Tibial artery (tissue), 4 donors: ENCODE data around the gene PLA2G12B.
"Not testable (repeated sequence)": the region's sequence is repeated elsewhere in the genome, so short reads cannot be mapped to it uniquely, and the experiment has no call there.

Source experiments
- DNase-seq, 2 donors: peaks; one replicate each; pipeline ENCODE4 v3.0.0-alpha.2; 2019
- H3K27ac ChIP-seq, 2 donors: fragments of 200-600 bp; sonication (generic) in 1 of 2; 1 replicate in 1 of 2; 2 replicates in 1 of 2; pipeline ENCODE4 v1.5.1; 2018 to 2019; ENCODE audit warnings: mild to moderate bottlenecking in 1 of 2
- H3K27me3 ChIP-seq, 2 donors: fragments of 200-600 bp; sonication (generic) in 1 of 2; one replicate each; pipeline versions ENCODE4 v1.5.1 to v1.6.0; 2016 to 2019
- H3K36me3 ChIP-seq, 3 donors: fragments of 200-600 bp; sonication (generic) in 2 of 3; one replicate each; pipeline ENCODE4 v1.5.1; 2016 to 2019; ENCODE audit warnings: mild to moderate bottlenecking in 2 of 3
- H3K4me1 ChIP-seq, 4 donors: fragments of 200-600 bp; sonication (generic) in 2 of 4; 1 replicate in 3 of 4; 2 replicates in 1 of 4; pipeline ENCODE4 v1.5.1; 2016 to 2019
- H3K4me3 ChIP-seq, 2 donors: fragments of 200-600 bp; sonication (generic) in 1 of 2; 1 replicate in 1 of 2; 2 replicates in 1 of 2; pipeline ENCODE4 v1.5.1; 2018 to 2019; ENCODE audit warnings: mild to moderate bottlenecking in 2 of 2
- H3K9me3 ChIP-seq, 3 donors: fragments of 200-600 bp; sonication (generic) in 1 of 3; one replicate each; pipeline ENCODE4 v1.5.1; 2016 to 2019
- intact Hi-C: fragments of 100-400 bp; cut with DNase I; formaldehyde crosslinking; loops from one replicate; pipeline ENCODE4 v1.15.0; 2023; ENCODE audit warnings: low total_unique reads
- TF ChIP-seq, protein P1 (sequence below), 2 experiments: fragments of 200-600 bp in 1 of 2; fragments of 450-650 bp in 1 of 2; IDR thresholded peaks; one replicate each; pipeline ENCODE4 v1.5.1; 2017 to 2019; ENCODE audit warnings: antibody characterized with exemption in 2 of 2, mild to moderate bottlenecking in 1 of 2, moderate library complexity in 1 of 2

PLA2G12B gene

GRCh38 chr10:72906446-72906845 lies 48.2 kb downstream of the PLA2G12B start:
- H3K27me3 ChIP-seq = no peaks in the 10 kb centered on the region
- DNase-seq = no peak
- H3K27ac ChIP-seq = no peak overlapping the region
- no peaks in the 10 kb centered on the region for H3K4me1 ChIP-seq
- H3K4me3 ChIP-seq = no peak overlapping the region
- H3K9me3 ChIP-seq = no peaks in the 10 kb centered on the region
- intact Hi-C loops = no loop called here
- no peaks in the 10 kb centered on the region for H3K36me3 ChIP-seq
- TF ChIP-seq, protein P1, sequence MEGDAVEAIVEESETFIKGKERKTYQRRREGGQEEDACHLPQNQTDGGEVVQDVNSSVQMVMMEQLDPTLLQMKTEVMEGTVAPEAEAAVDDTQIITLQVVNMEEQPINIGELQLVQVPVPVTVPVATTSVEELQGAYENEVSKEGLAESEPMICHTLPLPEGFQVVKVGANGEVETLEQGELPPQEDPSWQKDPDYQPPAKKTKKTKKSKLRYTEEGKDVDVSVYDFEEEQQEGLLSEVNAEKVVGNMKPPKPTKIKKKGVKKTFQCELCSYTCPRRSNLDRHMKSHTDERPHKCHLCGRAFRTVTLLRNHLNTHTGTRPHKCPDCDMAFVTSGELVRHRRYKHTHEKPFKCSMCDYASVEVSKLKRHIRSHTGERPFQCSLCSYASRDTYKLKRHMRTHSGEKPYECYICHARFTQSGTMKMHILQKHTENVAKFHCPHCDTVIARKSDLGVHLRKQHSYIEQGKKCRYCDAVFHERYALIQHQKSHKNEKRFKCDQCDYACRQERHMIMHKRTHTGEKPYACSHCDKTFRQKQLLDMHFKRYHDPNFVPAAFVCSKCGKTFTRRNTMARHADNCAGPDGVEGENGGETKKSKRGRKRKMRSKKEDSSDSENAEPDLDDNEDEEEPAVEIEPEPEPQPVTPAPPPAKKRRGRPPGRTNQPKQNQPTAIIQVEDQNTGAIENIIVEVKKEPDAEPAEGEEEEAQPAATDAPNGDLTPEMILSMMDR (IDR thresholded peaks at IDR 0.05) = no peak

DNA sequence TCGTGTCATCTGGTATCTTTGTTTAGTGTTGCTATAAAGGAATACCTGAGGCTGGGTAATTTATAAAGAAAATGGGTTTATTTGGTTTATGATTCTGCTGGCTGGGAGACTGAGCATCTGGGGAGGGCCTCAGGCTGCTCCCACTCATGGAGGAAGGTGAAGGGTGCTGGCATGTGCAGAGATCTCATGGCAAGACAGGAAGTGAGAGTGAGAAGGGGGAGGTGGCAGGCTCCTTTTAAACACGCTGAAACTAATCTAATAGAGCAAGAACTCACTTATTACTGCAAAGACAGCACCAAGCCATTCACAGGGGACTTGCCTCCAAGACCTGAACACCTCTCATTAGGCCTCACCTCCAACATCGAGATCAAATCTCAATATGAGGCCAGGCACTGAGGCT lies 49.8 kb downstream of the PLA2G12B start:
- intact Hi-C loops = no loop called here
- Histone ChIP-seq H3K36me3 (no peaks in the 10 kb centered on the region), H3K27me3 (no peaks in the 10 kb centered on the region), H3K4me3 (no peak overlapping the region), H3K4me1 (no peaks in the 10 kb centered on the region), H3K9me3 (no peaks in the 10 kb centered on the region), H3K27ac (no peak overlapping the region)
- DNase-seq = no peak
- TF ChIP-seq, protein P1 (IDR thresholded peaks at IDR 0.05) = no peak

DNA sequence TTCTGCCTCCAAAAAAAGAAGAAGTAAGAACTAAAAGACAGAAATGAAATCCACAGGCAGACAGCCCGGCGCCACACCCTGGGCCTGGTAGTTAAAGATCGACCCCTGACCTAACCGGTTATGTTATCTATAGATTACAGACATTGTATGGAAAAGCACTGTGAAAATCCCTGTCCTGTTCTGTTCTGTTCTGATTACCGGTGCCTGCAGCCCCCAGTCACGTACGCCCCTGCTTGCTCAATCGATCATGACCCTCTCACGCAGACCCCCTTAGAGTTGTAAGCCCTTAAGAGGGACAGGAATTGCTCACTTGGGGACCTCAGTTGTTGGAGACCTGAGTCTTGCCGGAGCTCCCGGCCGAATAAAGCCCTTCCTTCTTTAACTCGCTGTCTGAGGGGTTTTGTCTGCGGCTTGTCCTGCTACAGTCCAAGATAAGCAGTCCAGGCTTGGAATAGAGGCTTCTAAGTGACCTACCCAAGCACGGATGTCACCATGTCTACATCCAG lies 50.6 kb downstream of the PLA2G12B start:
- H3K4me3 ChIP-seq, H3K9me3 ChIP-seq, H3K27ac ChIP-seq, H3K4me1 ChIP-seq, H3K27me3 ChIP-seq, intact Hi-C loops, DNase-seq, H3K36me3 ChIP-seq: not testable (repeated sequence)

- Histone ChIP-seq H3K27me3 (no peaks in the 10 kb centered on the region), H3K4me3 (no peak overlapping the region), H3K9me3 (no peaks in the 10 kb centered on the region), H3K36me3 (no peaks in the 10 kb centered on the region), H3K27ac (no peak overlapping the region), H3K4me1 (no peaks in the 10 kb centered on the region)
- TF ChIP-seq, protein P1 (IDR thresholded peaks at IDR 0.05) = no peak
- no peak for DNase-seq
- intact Hi-C loops = no loop called here
Observed at GRCh38 chr10:72899545-72899944, 55.1 kb downstream of the PLA2G12B start.

DNA sequence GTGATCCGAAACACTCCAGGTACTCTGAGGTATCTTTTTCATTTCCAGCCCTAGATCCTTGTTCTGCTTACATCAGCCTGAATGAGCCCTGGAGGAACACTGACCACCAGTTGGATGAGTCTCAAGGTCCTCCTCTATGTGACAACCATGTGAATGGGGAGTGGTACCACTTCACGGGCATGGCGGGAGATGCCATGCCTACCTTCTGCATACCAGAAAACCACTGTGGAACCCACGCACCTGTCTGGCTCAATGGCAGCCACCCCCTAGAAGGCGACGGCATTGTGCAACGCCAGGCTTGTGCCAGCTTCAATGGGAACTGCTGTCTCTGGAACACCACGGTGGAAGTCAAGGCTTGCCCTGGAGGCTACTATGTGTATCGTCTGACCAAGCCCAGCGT lies 56.0 kb downstream of the PLA2G12B start:
- H3K4me1 ChIP-seq = no peaks in the 10 kb centered on the region
- intact Hi-C loops = no loop called here
- TF ChIP-seq, protein P1 (IDR thresholded peaks at IDR 0.05) = no peak
- H3K36me3 ChIP-seq = no peaks in the 10 kb centered on the region
- H3K27ac ChIP-seq = no peak overlapping the region
- H3K9me3 ChIP-seq = no peaks in the 10 kb centered on the region
- no peaks in the 10 kb centered on the region for H3K27me3 ChIP-seq
- DNase-seq = no peak
- no peak overlapping the region for H3K4me3 ChIP-seq

- H3K4me1 ChIP-seq = no peaks in the 10 kb centered on the region
- H3K36me3 ChIP-seq = no peaks in the 10 kb centered on the region
- intact Hi-C loops = no loop called here
- no peak overlapping the region for H3K27ac ChIP-seq
- TF ChIP-seq, protein P1 (IDR thresholded peaks at IDR 0.05) = no peak
- H3K27me3 ChIP-seq = no peaks in the 10 kb centered on the region
- H3K4me3 ChIP-seq = no peak overlapping the region
- H3K9me3 ChIP-seq = no peaks in the 10 kb centered on the region
- DNase-seq = no peak
Observed at GRCh38 chr10:72895236-72895850, 59.3 kb downstream of the PLA2G12B start.
